IMR-90 (cell line): ENCODE data around the gene RABGGTA. TPM values are rescaled to one million over a fixed set of nuclear protein-coding genes. Genes with fewer than 3 reads are reported as not detected.

Source experiments
- ATAC-seq: fragments of 200-7000 bp; cut with Tn5 transposase; 2 replicates; pipeline ENCODE4 v1.9.1; 2020; ENCODE audit warnings: low read depth, mild to moderate bottlenecking, moderate library complexity
- BruUV-seq: library from RNA; stranded (reverse); fragments of 400-500 nt; replicated peaks from 2 replicates; lab custom pipeline; 2021; lab: Mats Ljungman, UMichigan
- CTCF ChIA-PET: fragments of 300-600 bp; formaldehyde crosslinking; extraction: SDS; loops from one replicate; lab custom pipeline; 2021; ENCODE audit warnings: antibody characterized with exemption; lab: Yijun Ruan, JAX
- POLR2A ChIA-PET: fragments of 300-600 bp; sonication (Branson Sonifier 250); formaldehyde crosslinking; loops from one replicate; lab custom pipeline; 2022; ENCODE audit warnings: antibody characterized with exemption; ENCODE audit not compliant: unreplicated experiment; lab: Charles Lee
- DNase-seq: peaks from one replicate; pipeline ENCODE4 v3.0.0; 2013
- H2AFZ ChIP-seq: replicated peaks from 2 replicates; pipeline ENCODE3; 2013; ENCODE audit warnings: low read length, mild to moderate bottlenecking; ENCODE audit not compliant: poor library complexity
- H2AK5ac ChIP-seq: 2 replicates; pipeline ENCODE4 v1.6.1; 2013; ENCODE audit warnings: low read depth, low read length, inconsistent platforms
- H2AK9ac ChIP-seq: replicated peaks from 2 replicates; pipeline ENCODE3; 2013; ENCODE audit warnings: mild to moderate bottlenecking, low read depth, low read length, moderate library complexity; ENCODE audit not compliant: poor library complexity
- H2BK120ac ChIP-seq: 2 replicates; pipeline ENCODE4 v1.6.1; 2013; ENCODE audit warnings: low read depth, low read length, inconsistent platforms
- H2BK15ac ChIP-seq: 3 replicates; pipeline ENCODE4 v1.6.1; 2013; ENCODE audit warnings: low read depth, low read length, inconsistent platforms
- H2BK20ac ChIP-seq: 2 replicates; pipeline ENCODE4 v1.6.1; 2013; ENCODE audit warnings: low read depth, mild to moderate bottlenecking, inconsistent platforms, low read length, moderate library complexity
- H2BK5ac ChIP-seq: 2 replicates; pipeline ENCODE4 v1.6.1; 2013; ENCODE audit warnings: mild to moderate bottlenecking, low read depth, low read length, inconsistent platforms; ENCODE audit not compliant: poor library complexity, severe bottlenecking
- H3K14ac ChIP-seq: replicated peaks from 2 replicates; pipeline ENCODE4 v1.6.1; 2013; ENCODE audit warnings: low read depth, low read length, inconsistent platforms
- H3K18ac ChIP-seq: 2 replicates; pipeline ENCODE4 v1.6.1; 2013; ENCODE audit warnings: low read depth, low read length, control low read depth
- H3K23ac ChIP-seq: 2 replicates; pipeline ENCODE4 v1.6.1; 2013; ENCODE audit warnings: low read depth, low read length, inconsistent platforms
- H3K27ac ChIP-seq: 2 replicates; pipeline ENCODE4 v1.5.1; 2013; ENCODE audit warnings: mild to moderate bottlenecking, control low read depth, low read length; ENCODE audit not compliant: insufficient read depth
- H3K27me3 ChIP-seq: 2 replicates; pipeline ENCODE4 v1.6.1; 2013; ENCODE audit warnings: low read length; ENCODE audit not compliant: control insufficient read depth, insufficient read depth
- H3K36me3 ChIP-seq: 2 replicates; pipeline ENCODE4 v1.6.1; 2013; ENCODE audit warnings: low read length, mixed read lengths; ENCODE audit not compliant: control insufficient read depth, insufficient read depth
- H3K4ac ChIP-seq: 2 replicates; pipeline ENCODE4 v1.6.1; 2013; ENCODE audit warnings: low read depth, low read length, inconsistent platforms
- H3K4me1 ChIP-seq: 2 replicates; pipeline ENCODE4 v1.6.1; 2013; ENCODE audit warnings: low read length, mixed read lengths; ENCODE audit not compliant: control insufficient read depth, insufficient read depth
- H3K4me2 ChIP-seq: 2 replicates; pipeline ENCODE4 v1.6.1; 2013; ENCODE audit warnings: low read depth, mild to moderate bottlenecking, control low read depth, low read length, moderate library complexity
- H3K4me3 ChIP-seq: 2 replicates; pipeline ENCODE4 v1.5.1; 2013; ENCODE audit warnings: low read depth, mild to moderate bottlenecking, control low read depth, low read length, moderate library complexity; ENCODE audit not compliant: insufficient read depth
- H3K56ac ChIP-seq: 2 replicates; pipeline ENCODE4 v1.6.1; 2013; ENCODE audit warnings: low read length, inconsistent platforms; ENCODE audit not compliant: insufficient read depth; ENCODE audit errors: extremely low read depth
- H3K79me1 ChIP-seq, 2 experiments: 2 replicates each; pipeline ENCODE4 v1.6.1; 2013; ENCODE audit warnings: low read length in 2 of 2, inconsistent platforms in 1 of 2, low read depth in 1 of 2
- H3K9ac ChIP-seq: 2 replicates; pipeline ENCODE4 v1.6.1; 2013; ENCODE audit warnings: low read depth, low read length, control low read depth
- H3K9me1 ChIP-seq: 2 replicates; pipeline ENCODE4 v1.6.1; 2013; ENCODE audit warnings: low read length, inconsistent platforms; ENCODE audit not compliant: insufficient read depth
- H3K9me3 ChIP-seq: 2 replicates; pipeline ENCODE4 v1.6.1; 2013; ENCODE audit warnings: low read length; ENCODE audit not compliant: control insufficient read depth, insufficient read depth
- H4K20me1 ChIP-seq: 2 replicates; pipeline ENCODE4 v1.6.1; 2013; ENCODE audit warnings: low read length, inconsistent platforms; ENCODE audit not compliant: insufficient read depth
- H4K5ac ChIP-seq: 2 replicates; pipeline ENCODE4 v1.6.1; 2013; ENCODE audit warnings: mild to moderate bottlenecking, low read depth, low read length, control low read depth
- H4K8ac ChIP-seq, 2 experiments: 2 replicates each; pipeline ENCODE4 v1.6.1; 2013; ENCODE audit warnings: low read depth in 2 of 2, low read length in 2 of 2, control low read depth in 1 of 2, inconsistent platforms in 1 of 2
- H4K91ac ChIP-seq: 2 replicates; pipeline ENCODE4 v1.6.1; 2013; ENCODE audit warnings: low read depth, low read length, inconsistent platforms; ENCODE audit not compliant: insufficient read depth
- CEBPB ChIP-seq: IDR thresholded peaks from 2 replicates; pipeline ENCODE4 v1.6.1; 2012; ENCODE audit warnings: low read depth, low read length, improper control_type of control experiment
- FOS ChIP-seq: fragments of 150-350 bp; IDR thresholded peaks from 2 replicates; pipeline ENCODE4 v1.6.1; 2016; ENCODE audit warnings: low read depth, low read length
- MAFK ChIP-seq: IDR thresholded peaks from 2 replicates; pipeline ENCODE4 v1.6.1; 2012; ENCODE audit warnings: low read depth, low read length, improper control_type of control experiment
- MAZ ChIP-seq: IDR thresholded peaks from 2 replicates; pipeline ENCODE4 v1.6.1; 2012; ENCODE audit warnings: low read depth, mild to moderate bottlenecking, low read length, improper control_type of control experiment, moderate library complexity, borderline replicate concordance
- NFE2L2 ChIP-seq: fragments of 150-350 bp; IDR thresholded peaks from 2 replicates; pipeline ENCODE4 v1.6.1; 2016; ENCODE audit warnings: low read depth, mild to moderate bottlenecking, low read length
- POLR2A ChIP-seq: IDR thresholded peaks from 2 replicates; pipeline ENCODE4 v1.6.1; 2012; ENCODE audit warnings: mild to moderate bottlenecking, low read depth, low read length
- RAD21 ChIP-seq: IDR thresholded peaks from 2 replicates; pipeline ENCODE4 v1.6.1; 2012; ENCODE audit warnings: low read length, improper control_type of control experiment
- RCOR1 ChIP-seq: IDR thresholded peaks from 2 replicates; pipeline ENCODE4 v1.6.1; 2012; ENCODE audit warnings: mild to moderate bottlenecking, low read length, improper control_type of control experiment; ENCODE audit not compliant: insufficient replicate concordance
- WGBS, 2 experiments: methylation state at CpG; one replicate each; pipeline versions ENCODE4 v1.1.5 to v1.1.7; 2013; ENCODE audit warnings: missing lambda C conversion rate in 2 of 2; ENCODE audit not compliant: insufficient read length in 1 of 2; ENCODE audit errors: extremely low coverage in 2 of 2; 5-methylcytosine and 5-hydroxymethylcytosine counted together
- dilution Hi-C: fragments of 300-500 bp; cut with HindIII; formaldehyde crosslinking; loops from one replicate; pipeline ENCODE4 v1.14.3; 2018; ENCODE audit warnings: low sequenced_read_pairs; ENCODE audit not compliant: unreplicated experiment
- in situ Hi-C: fragments of 300-500 bp; cut with MboI; formaldehyde crosslinking; loops from 3 replicates; pipeline ENCODE4 v1.14.3; 2019; ENCODE audit warnings: low sequenced_read_pairs, inconsistent platforms, mixed read lengths
- intact Hi-C: fragments of 100-400 bp; cut with micrococcal nuclease; formaldehyde crosslinking; loops from 2 replicates; pipeline ENCODE4 v1.10.0; 2022
- polyA plus RNA-seq, 3 experiments: library from polyadenylated mRNA; depleted of rRNA; stranded (reverse); fragments of >200 nt; gene quantifications; 2 replicates each; pipeline ENCODE4 v1.2.3, GENCODE V29; 2012; ENCODE audit warnings: low replicate concordance in 1 of 3
- total RNA-seq: library from RNA; depleted of rRNA; stranded (reverse); fragments of >200 nt; gene quantifications from 2 replicates; pipeline ENCODE4 v1.2.3, GENCODE V29; 2012
- TF ChIP-seq, protein P1 (sequence below): fragments of 150-350 bp; IDR thresholded peaks from 2 replicates; pipeline ENCODE4 v1.6.1; 2017; ENCODE audit warnings: mild to moderate bottlenecking, antibody characterized with exemption, low read length, low read depth
- TF ChIP-seq, protein P2 (sequence below): fragments of 150-350 bp; IDR thresholded peaks from 2 replicates; pipeline ENCODE4 v1.6.1; 2016; ENCODE audit warnings: low read depth, mild to moderate bottlenecking, low read length, moderate library complexity, borderline replicate concordance

The RABGGTA gene
- total and polyA plus RNA-seq, 2 of the 4 experiments (the other 2 are of a cell fraction): 25.6 to 55.6 TPM

DNA sequence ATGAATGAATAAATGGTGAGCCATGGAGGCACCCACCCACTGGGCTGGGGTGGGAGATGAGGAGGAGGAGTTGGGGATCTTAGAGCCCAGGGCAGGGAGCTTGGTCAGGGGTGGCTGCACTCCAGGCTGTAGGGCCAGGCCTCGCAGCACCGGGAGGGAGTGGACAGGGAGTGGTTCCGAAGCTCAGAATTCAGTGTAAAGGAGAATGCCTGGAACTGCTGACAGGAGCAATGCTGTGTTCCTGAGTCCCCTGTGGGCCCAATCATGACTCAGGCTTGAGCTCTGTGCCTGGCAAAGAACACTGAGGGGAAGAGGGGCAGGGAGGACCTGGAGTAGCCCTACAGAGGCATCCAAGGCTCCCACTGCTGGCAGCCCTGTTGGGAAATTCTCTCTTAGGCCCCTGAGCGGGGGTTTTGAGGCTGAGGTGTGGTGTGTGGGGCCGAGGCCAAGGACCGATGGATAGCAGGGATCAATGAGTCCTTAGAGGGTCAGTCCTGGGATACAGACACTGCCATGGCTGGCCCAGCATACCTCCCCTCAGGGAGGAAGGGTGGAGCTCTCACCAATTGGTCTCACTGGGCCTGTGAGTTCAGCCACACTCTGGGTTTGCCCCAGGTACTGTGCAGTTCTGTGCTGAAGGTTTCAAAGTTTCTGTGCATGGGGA is 9.5 kb upstream of the RABGGTA start:
- in situ Hi-C loops: no loop called here
- Histone ChIP-seq H3K4me1 (no peaks in the 10 kb centered on the region; the same call in 1 of the 2 replicates), H2AFZ (no peak overlapping the region), H3K4me2 (no peak overlapping the region), H4K91ac (no peak overlapping the region), H3K4me3 (no peak overlapping the region), H3K27me3 (no peaks in the 10 kb centered on the region), H3K9me1 (no peaks in the 10 kb centered on the region), H3K56ac (no peak overlapping the region), H2AK5ac (no peak overlapping the region), H3K14ac (no peak overlapping the region), H3K4ac (no peak overlapping the region), H3K79me1 (peaks cover 0 to 11% of the 10 kb centered on the region in 2 experiments), H3K9ac (no peak overlapping the region), H3K18ac (no peak overlapping the region), H3K23ac (no peak overlapping the region), H2BK120ac (no peak overlapping the region), H4K20me1 (no peaks in the 10 kb centered on the region; the same call in 1 of the 2 replicates), H2AK9ac (no peak overlapping the region), H2BK15ac (no peak overlapping the region), H3K9me3 (no peaks in the 10 kb centered on the region), H3K27ac (no peak overlapping the region), H2BK5ac (no peak overlapping the region), H2BK20ac (no peak overlapping the region), H4K8ac (no peak overlapping the region), H4K5ac (no peak overlapping the region), H3K36me3 (no peaks in the 10 kb centered on the region)
- peak; percentile 43 for ATAC-seq
- intact Hi-C loops: no loop called here
- POLR2A ChIA-PET: no interaction called here
- dilution Hi-C loops: no loop called here
- CTCF ChIA-PET: no interaction called here
- BruUV-seq: no TSS peak
- no peak for DNase-seq
- WGBS, 2 experiments: 85% methylated on average over 4 of the region's 6 CpGs; no CpG with 5 or more reads in 1 of the 2 experiments
- TF ChIP-seq RAD21: no peak
- TF ChIP-seq NFE2L2: no peak
- no peak for TF ChIP-seq MAZ
- TF ChIP-seq, protein P1, sequence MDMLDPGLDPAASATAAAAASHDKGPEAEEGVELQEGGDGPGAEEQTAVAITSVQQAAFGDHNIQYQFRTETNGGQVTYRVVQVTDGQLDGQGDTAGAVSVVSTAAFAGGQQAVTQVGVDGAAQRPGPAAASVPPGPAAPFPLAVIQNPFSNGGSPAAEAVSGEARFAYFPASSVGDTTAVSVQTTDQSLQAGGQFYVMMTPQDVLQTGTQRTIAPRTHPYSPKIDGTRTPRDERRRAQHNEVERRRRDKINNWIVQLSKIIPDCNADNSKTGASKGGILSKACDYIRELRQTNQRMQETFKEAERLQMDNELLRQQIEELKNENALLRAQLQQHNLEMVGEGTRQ: no peak
- TF ChIP-seq RCOR1: no peak
- TF ChIP-seq, protein P2, sequence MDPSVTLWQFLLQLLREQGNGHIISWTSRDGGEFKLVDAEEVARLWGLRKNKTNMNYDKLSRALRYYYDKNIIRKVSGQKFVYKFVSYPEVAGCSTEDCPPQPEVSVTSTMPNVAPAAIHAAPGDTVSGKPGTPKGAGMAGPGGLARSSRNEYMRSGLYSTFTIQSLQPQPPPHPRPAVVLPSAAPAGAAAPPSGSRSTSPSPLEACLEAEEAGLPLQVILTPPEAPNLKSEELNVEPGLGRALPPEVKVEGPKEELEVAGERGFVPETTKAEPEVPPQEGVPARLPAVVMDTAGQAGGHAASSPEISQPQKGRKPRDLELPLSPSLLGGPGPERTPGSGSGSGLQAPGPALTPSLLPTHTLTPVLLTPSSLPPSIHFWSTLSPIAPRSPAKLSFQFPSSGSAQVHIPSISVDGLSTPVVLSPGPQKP: no peak
- no peak for TF ChIP-seq CEBPB
- TF ChIP-seq POLR2A: no peak
- no peak for TF ChIP-seq MAFK
- no peak for TF ChIP-seq FOS
